Right hindlimb (tissue), 1 donor: ENCODE data around the gene MRGPRE.

ENCODE experiments used
- DNase-seq: peaks from one replicate; pipeline ENCODE4 v3.0.0-alpha.2; 2018

The MRGPRE gene

GRCh38 chr11:3196161-3197043 lies 35.8 kb downstream of the MRGPRE start:
- no peak for DNase-seq

- no peak for DNase-seq
Observed at GRCh38 chr11:3195251-3196160, 36.7 kb downstream of the MRGPRE start.

GRCh38 chr11:3194016-3194816 lies 38.0 kb downstream of the MRGPRE start:
- DNase-seq: no peak

- no peak for DNase-seq
Observed at GRCh38 chr11:3193373-3194015, 38.7 kb downstream of the MRGPRE start.

GRCh38 chr11:3192511-3193372 lies 39.5 kb downstream of the MRGPRE start:
- DNase-seq: no peak

GRCh38 chr11:3191586-3192324 lies 40.5 kb downstream of the MRGPRE start:
- no peak for DNase-seq

GRCh38 chr11:3190600-3190999 lies 41.6 kb downstream of the MRGPRE start:
- DNase-seq: no peak

- no peak for DNase-seq
Observed at GRCh38 chr11:3189886-3190583, 42.2 kb downstream of the MRGPRE start.

GRCh38 chr11:3189196-3189843 lies 42.9 kb downstream of the MRGPRE start:
- no peak for DNase-seq

- DNase-seq: no peak
Observed at GRCh38 chr11:3188496-3189195, 43.6 kb downstream of the MRGPRE start.

GRCh38 chr11:3186166-3186953 lies 45.9 kb downstream of the MRGPRE start:
- no peak for DNase-seq

- no peak for DNase-seq
Observed at GRCh38 chr11:3184732-3185347, 47.4 kb downstream of the MRGPRE start.

- no peak for DNase-seq
Observed at GRCh38 chr11:3183523-3183922, 48.7 kb downstream of the MRGPRE start.

- no peak for DNase-seq
Observed at GRCh38 chr11:3182462-3182852, 49.8 kb downstream of the MRGPRE start.

- DNase-seq: no peak
Observed at GRCh38 chr11:3181725-3182461, 50.3 kb downstream of the MRGPRE start.

GRCh38 chr11:3180869-3181268 lies 51.3 kb downstream of the MRGPRE start:
- DNase-seq: no peak

- DNase-seq: no peak
Observed at GRCh38 chr11:3178349-3178748, 53.9 kb downstream of the MRGPRE start.
